Glutamatergic neuron (in vitro differentiated cells): ENCODE data around the gene ADARB2. TPM values are rescaled to one million over a fixed set of nuclear protein-coding genes. Genes with fewer than 3 reads are reported as not detected.

ENCODE experiments used
- DNase-seq: peaks from one replicate; pipeline ENCODE4 v3.0.0; 2022
- H3K27ac Mint-ChIP-seq: one replicate; pipeline ENCODE4 v1.8.0; 2020; ENCODE audit warnings: mild to moderate bottlenecking, mixed read lengths, inconsistent platforms; ENCODE audit not compliant: unreplicated experiment
- H3K27me3 Mint-ChIP-seq: one replicate; pipeline ENCODE4 v1.8.0; 2020; ENCODE audit warnings: mild to moderate bottlenecking, moderate library complexity, mixed read lengths, inconsistent platforms; ENCODE audit not compliant: unreplicated experiment
- H3K36me3 Mint-ChIP-seq: one replicate; pipeline ENCODE4 v1.8.0; 2020; ENCODE audit warnings: mild to moderate bottlenecking, mixed read lengths, inconsistent platforms; ENCODE audit not compliant: unreplicated experiment
- H3K4me1 Mint-ChIP-seq: one replicate; pipeline ENCODE4 v1.8.0; 2020; ENCODE audit warnings: mild to moderate bottlenecking, low read depth, mixed read lengths, inconsistent platforms; ENCODE audit not compliant: unreplicated experiment
- H3K4me3 Mint-ChIP-seq: one replicate; pipeline ENCODE4 v1.8.0; 2020; ENCODE audit warnings: mild to moderate bottlenecking, mixed read lengths, inconsistent platforms; ENCODE audit not compliant: unreplicated experiment
- H3K9me3 Mint-ChIP-seq: one replicate; pipeline ENCODE4 v1.8.0; 2020; ENCODE audit warnings: mild to moderate bottlenecking, moderate library complexity, mixed read lengths, inconsistent platforms; ENCODE audit not compliant: unreplicated experiment
- CTCF ChIP-seq: fragments of 200-600 bp; sonication (generic); IDR thresholded peaks from one replicate; pipeline ENCODE4 v1.5.0; 2021; ENCODE audit not compliant: partially characterized antibody, unreplicated experiment
- total RNA-seq: library from RNA; stranded (reverse); fragmentation: NEBNext Ultra II Directional; extraction: Animal tissue kit (Norgen Biotek cat#: 25700); gene quantifications from one replicate; pipeline ENCODE4 v1.2.1, GENCODE V29; 2021; ENCODE audit not compliant: unreplicated experiment

Gene ADARB2
- total RNA-seq, 1 donor from 2014 or later: 20.6 TPM

GRCh38 chr10:1474376-1475097 is 262.8 kb downstream of the ADARB2 start:
- Mint-ChIP-seq H3K36me3 (peaks cover 11% of the 10 kb centered on the region), H3K27me3 (peaks cover 13% of the 10 kb centered on the region), H3K27ac (no peak overlapping the region), H3K4me3 (no peak overlapping the region), H3K4me1 (peaks cover 6% of the 10 kb centered on the region), H3K9me3 (peaks cover 10% of the 10 kb centered on the region)
- DNase-seq: no peak
- no peak for TF ChIP-seq CTCF

- TF ChIP-seq CTCF: no peak
- H3K27ac Mint-ChIP-seq: peak overlapping the region; percentile 1
- H3K27me3 Mint-ChIP-seq: peaks cover 13% of the 10 kb centered on the region
- peaks cover 11% of the 10 kb centered on the region for H3K36me3 Mint-ChIP-seq
- peaks cover 8% of the 10 kb centered on the region for H3K9me3 Mint-ChIP-seq
- H3K4me1 Mint-ChIP-seq: peaks cover 6% of the 10 kb centered on the region
- no peak for DNase-seq
- no peak overlapping the region for H3K4me3 Mint-ChIP-seq
These were observed 263.5 kb downstream of the ADARB2 start for GRCh38 chr10:1473874-1474273.

- TF ChIP-seq CTCF: no peak
- H3K9me3 Mint-ChIP-seq: peaks cover 5% of the 10 kb centered on the region
- H3K36me3 Mint-ChIP-seq: peaks cover 3% of the 10 kb centered on the region
- no peak overlapping the region for H3K4me3 Mint-ChIP-seq
- no peak for DNase-seq
- no peak overlapping the region for H3K27ac Mint-ChIP-seq
- H3K4me1 Mint-ChIP-seq: peaks cover 6% of the 10 kb centered on the region
- peaks cover 16% of the 10 kb centered on the region for H3K27me3 Mint-ChIP-seq
These were observed 265.0 kb downstream of the ADARB2 start for GRCh38 chr10:1472178-1472958.

GRCh38 chr10:1468811-1469210 is 268.5 kb downstream of the ADARB2 start:
- H3K9me3 Mint-ChIP-seq: peaks cover 9% of the 10 kb centered on the region
- no peak for TF ChIP-seq CTCF
- H3K27me3 Mint-ChIP-seq: peaks cover 12% of the 10 kb centered on the region
- no peaks in the 10 kb centered on the region for H3K36me3 Mint-ChIP-seq
- H3K27ac Mint-ChIP-seq: no peak overlapping the region
- peaks cover 3% of the 10 kb centered on the region for H3K4me1 Mint-ChIP-seq
- no peak overlapping the region for H3K4me3 Mint-ChIP-seq
- DNase-seq: no peak
